Measurements from ENCODE around the gene SLC10A1. TPM values are rescaled to one million over a fixed set of nuclear protein-coding genes. Genes with fewer than 3 reads are reported as not detected.

SLC10A1 gene
- total and polyA plus RNA-seq, 3 donors from 2014 or later = 0.30 TPM; not detected in 2

DNA sequence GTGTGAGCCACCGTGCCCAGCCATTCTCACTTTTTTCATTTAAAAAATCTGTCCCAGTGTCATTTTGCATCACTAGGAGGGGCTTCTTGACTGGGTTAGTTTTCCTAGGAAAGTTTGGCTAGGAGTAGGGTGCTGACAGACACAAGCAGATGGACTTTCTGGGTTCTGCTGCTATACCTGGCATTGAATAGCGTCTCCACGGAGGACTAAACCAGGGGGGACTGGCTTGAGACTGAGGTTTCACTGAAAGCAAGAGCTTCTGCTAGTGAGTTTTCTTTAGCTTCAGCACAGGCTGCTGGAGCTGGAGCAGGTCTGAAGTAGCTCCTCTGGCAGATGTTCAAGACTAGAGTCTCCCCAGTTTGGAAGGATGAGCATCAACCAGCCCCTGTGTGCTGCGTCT, 1.4 kb downstream of the SLC10A1 start:
- Histone ChIP-seq H3K27ac (no peak overlapping the region), H3K4me1 (peaks cover 6% of the 10 kb centered on the region), H3K9me3 (no peaks in the 10 kb centered on the region), H3K36me3 (ENCODE audit: low read depth, missing control alignments) (no peaks in the 10 kb centered on the region), H3K27me3 (no peaks in the 10 kb centered on the region), H3K4me3 (no peak overlapping the region)
- intact Hi-C loops (cut with DNase I; ENCODE audit: low total_unique reads) = no loop called here
- TF ChIP-seq POLR2A (IDR thresholded peaks at IDR 0.05) = no peak
- TF ChIP-seq, protein P1, sequence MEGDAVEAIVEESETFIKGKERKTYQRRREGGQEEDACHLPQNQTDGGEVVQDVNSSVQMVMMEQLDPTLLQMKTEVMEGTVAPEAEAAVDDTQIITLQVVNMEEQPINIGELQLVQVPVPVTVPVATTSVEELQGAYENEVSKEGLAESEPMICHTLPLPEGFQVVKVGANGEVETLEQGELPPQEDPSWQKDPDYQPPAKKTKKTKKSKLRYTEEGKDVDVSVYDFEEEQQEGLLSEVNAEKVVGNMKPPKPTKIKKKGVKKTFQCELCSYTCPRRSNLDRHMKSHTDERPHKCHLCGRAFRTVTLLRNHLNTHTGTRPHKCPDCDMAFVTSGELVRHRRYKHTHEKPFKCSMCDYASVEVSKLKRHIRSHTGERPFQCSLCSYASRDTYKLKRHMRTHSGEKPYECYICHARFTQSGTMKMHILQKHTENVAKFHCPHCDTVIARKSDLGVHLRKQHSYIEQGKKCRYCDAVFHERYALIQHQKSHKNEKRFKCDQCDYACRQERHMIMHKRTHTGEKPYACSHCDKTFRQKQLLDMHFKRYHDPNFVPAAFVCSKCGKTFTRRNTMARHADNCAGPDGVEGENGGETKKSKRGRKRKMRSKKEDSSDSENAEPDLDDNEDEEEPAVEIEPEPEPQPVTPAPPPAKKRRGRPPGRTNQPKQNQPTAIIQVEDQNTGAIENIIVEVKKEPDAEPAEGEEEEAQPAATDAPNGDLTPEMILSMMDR (IDR thresholded peaks at IDR 0.05) = no peak
- WGBS, 2 donors = 71 to 84% methylated on average over 4 of the region's 4 CpGs
- DNase-seq = no peak

DNA sequence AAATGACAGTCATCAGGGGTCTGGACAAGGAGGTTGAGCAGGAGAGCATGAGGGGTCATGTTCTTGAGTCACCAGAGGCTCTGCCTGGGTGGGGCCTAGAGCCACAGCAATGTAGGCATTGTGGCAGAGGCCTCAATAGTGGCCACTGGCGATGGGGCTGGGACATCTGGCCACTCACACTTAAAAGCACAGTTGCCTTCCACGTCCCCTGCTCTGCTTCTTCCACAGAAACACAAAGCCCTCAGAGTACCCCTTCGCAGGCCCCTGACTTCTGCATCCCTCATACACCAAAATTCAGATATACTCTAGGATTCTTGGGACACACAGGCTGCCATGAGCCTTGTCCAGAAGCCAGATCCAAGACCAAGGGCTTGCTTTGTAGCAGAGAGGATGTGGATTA, 2.2 kb downstream of the SLC10A1 start:
- Histone ChIP-seq H3K9me3 (no peaks in the 10 kb centered on the region), H3K27me3 (no peaks in the 10 kb centered on the region), H3K27ac (no peak overlapping the region), H3K4me3 (no peak overlapping the region), H3K4me1 (peaks cover 6% of the 10 kb centered on the region), H3K36me3 (ENCODE audit: low read depth, missing control alignments) (no peaks in the 10 kb centered on the region)
- WGBS, 2 donors = 92 to 96% methylated on average over 3 of the region's 3 CpGs
- no peak for DNase-seq
- intact Hi-C loops (cut with DNase I; ENCODE audit: low total_unique reads) = no loop called here
- TF ChIP-seq, protein P1 (IDR thresholded peaks at IDR 0.05) = no peak
- no peak for TF ChIP-seq POLR2A (IDR thresholded peaks at IDR 0.05)

- Histone ChIP-seq H3K27me3 (no peaks in the 10 kb centered on the region), H3K27ac (no peak overlapping the region), H3K9me3 (no peaks in the 10 kb centered on the region), H3K4me1 (peaks cover 6% of the 10 kb centered on the region), H3K4me3 (no peak overlapping the region), H3K36me3 (ENCODE audit: low read depth, missing control alignments) (no peaks in the 10 kb centered on the region)
- intact Hi-C loops (cut with DNase I; ENCODE audit: low total_unique reads) = no loop called here
- TF ChIP-seq, protein P1 (IDR thresholded peaks at IDR 0.05) = no peak
- no peak for TF ChIP-seq POLR2A (IDR thresholded peaks at IDR 0.05)
- 90% methylated on average over 7 of the region's 7 CpGs for WGBS, 2 donors
- no peak for DNase-seq
These were observed 4.1 kb downstream of the SLC10A1 start for GRCh38 chr14:69792887-69793421.

- no peak for DNase-seq
- no peak overlapping the region for H3K27ac ChIP-seq
- intact Hi-C loops (cut with DNase I; ENCODE audit: low total_unique reads) = no loop called here
- no peak overlapping the region for H3K4me3 ChIP-seq
- H3K4me1 ChIP-seq = no peaks in the 10 kb centered on the region
- H3K36me3 ChIP-seq (ENCODE audit: low read depth, missing control alignments) = no peaks in the 10 kb centered on the region
- no peaks in the 10 kb centered on the region for H3K9me3 ChIP-seq
- TF ChIP-seq, protein P1 (IDR thresholded peaks at IDR 0.05) = no peak
- H3K27me3 ChIP-seq = no peaks in the 10 kb centered on the region
These were observed 7.9 kb downstream of the SLC10A1 start for GRCh38 chr14:69789118-69789640.

- H3K9me3 ChIP-seq = no peaks in the 10 kb centered on the region
- no peaks in the 10 kb centered on the region for H3K4me1 ChIP-seq
- H3K4me3 ChIP-seq = no peak overlapping the region
- no peak for DNase-seq
- no peak overlapping the region for H3K27ac ChIP-seq
- H3K27me3 ChIP-seq = no peaks in the 10 kb centered on the region
- WGBS, 2 donors = 67 to 85% methylated on average over 3 of the region's 3 CpGs
- no peaks in the 10 kb centered on the region for H3K36me3 ChIP-seq (ENCODE audit: low read depth, missing control alignments)
- TF ChIP-seq, protein P1 (IDR thresholded peaks at IDR 0.05) = no peak
- no peak for TF ChIP-seq POLR2A (IDR thresholded peaks at IDR 0.05)
- intact Hi-C loops (cut with DNase I; ENCODE audit: low total_unique reads) = no loop called here
These were observed 10.4 kb downstream of the SLC10A1 start for GRCh38 chr14:69786603-69787002.
